Duodenal mucosa (tissue), 2 donors: ENCODE measurements around the gene SLC17A4.
A peak's percentile ranks its signal among the peaks of the same experiment; 100 is the strongest.

Experiments used
- H3K27ac ChIP-seq: one replicate; pipeline ENCODE4 v1.7.0; 2013; ENCODE audit warnings: low read depth, low read length
- H3K27me3 ChIP-seq, 2 donors: one replicate each; pipeline ENCODE4 v1.7.0; 2013; ENCODE audit warnings: low read length in 2 of 2, control low read depth in 1 of 2; ENCODE audit not compliant: insufficient read depth in 2 of 2, control insufficient read depth in 1 of 2
- H3K36me3 ChIP-seq, 2 donors: one replicate each; pipeline ENCODE4 v1.7.0; 2013; ENCODE audit warnings: low read length in 2 of 2, control low read depth in 1 of 2; ENCODE audit not compliant: insufficient read depth in 2 of 2, control insufficient read depth in 1 of 2
- H3K4me1 ChIP-seq, 2 donors: one replicate each; pipeline ENCODE4 v1.7.0; 2013; ENCODE audit warnings: low read length in 2 of 2, control low read depth in 1 of 2; ENCODE audit not compliant: insufficient read depth in 2 of 2, control insufficient read depth in 1 of 2
- H3K4me3 ChIP-seq, 2 donors: one replicate each; pipeline ENCODE4 v1.7.0; 2013; ENCODE audit warnings: low read length in 2 of 2, low read depth in 1 of 2
- H3K9ac ChIP-seq, 2 donors: one replicate each; pipeline ENCODE4 v1.7.0; 2013; ENCODE audit warnings: low read length in 2 of 2, low read depth in 1 of 2
- H3K9me3 ChIP-seq, 2 donors: one replicate each; pipeline ENCODE4 v1.7.0; 2013; ENCODE audit warnings: low read length in 2 of 2, control low read depth in 1 of 2; ENCODE audit not compliant: control insufficient read depth in 1 of 2

SLC17A4 gene

GRCh38 chr6:25754535-25754934, at the start of gene SLC17A4:
TSS of gene SLC17A4 (plus strand) at chr6:25754742. CDS start at chr6:25761963, 7,221 bp downstream.
- Histone ChIP-seq H3K27me3 (no peaks in the 10 kb centered on the region), H3K4me1 (peaks cover 27 to 44% of the 10 kb centered on the region in 2 donors), H3K4me3 (peak within 1 kb of the TSS; percentile 74 to 79), H3K9me3 (no peaks in the 10 kb centered on the region), H3K36me3 (no peaks in the 10 kb centered on the region), H3K9ac (peak within 1 kb of the TSS in 1 of 2 donors; percentile 52), H3K27ac (no peak within 1 kb of the TSS)

DNA sequence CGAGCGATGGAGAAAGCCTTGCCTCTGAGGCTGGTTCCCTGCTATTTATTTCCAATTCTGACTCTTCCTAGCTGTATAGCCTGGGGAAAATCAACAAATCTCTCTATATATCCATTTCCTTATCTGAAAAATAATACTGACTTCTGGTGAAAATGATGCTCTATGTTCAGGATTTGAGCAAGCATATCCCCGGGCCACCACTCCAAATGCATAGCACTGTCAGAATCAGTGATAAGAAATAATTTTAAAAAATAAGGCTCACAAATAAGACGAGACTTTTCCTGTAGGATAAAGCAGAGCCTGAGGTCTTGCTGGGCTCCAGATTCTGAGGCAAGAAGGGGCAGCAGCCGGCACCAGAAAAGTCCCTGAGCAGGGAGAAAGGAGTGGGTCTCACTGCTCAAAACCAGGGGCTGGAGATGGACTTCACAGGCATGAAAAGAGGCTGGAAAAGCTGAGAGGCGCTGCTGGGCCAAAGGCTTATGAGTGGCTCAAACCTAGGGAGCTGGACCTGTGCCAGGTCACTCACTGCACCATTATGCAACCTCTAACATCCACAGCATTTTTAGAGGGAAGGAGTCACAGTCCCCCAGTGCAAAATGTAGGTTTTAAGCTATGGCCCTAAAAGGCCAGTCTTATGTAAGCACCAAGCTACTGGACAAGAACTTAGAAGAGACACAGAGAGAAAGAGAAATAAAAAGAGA, 48.1 kb upstream of the SLC17A4 start:
- H3K27ac ChIP-seq, result no peak overlapping the region
- H3K9me3 ChIP-seq, result no peaks in the 10 kb centered on the region
- H3K27me3 ChIP-seq, result no peaks in the 10 kb centered on the region
- H3K4me3 ChIP-seq, result no peak overlapping the region
- H3K36me3 ChIP-seq, result no peaks in the 10 kb centered on the region
- H3K4me1 ChIP-seq, result no peaks in the 10 kb centered on the region
- H3K9ac ChIP-seq, result no peak overlapping the region

- Histone ChIP-seq H3K27ac (no peak overlapping the region), H3K36me3 (no peaks in the 10 kb centered on the region), H3K4me3 (no peak overlapping the region), H3K27me3 (no peaks in the 10 kb centered on the region), H3K4me1 (no peaks in the 10 kb centered on the region), H3K9ac (no peak overlapping the region), H3K9me3 (no peaks in the 10 kb centered on the region)
These were observed 44.8 kb upstream of the SLC17A4 start for GRCh38 chr6:25709761-25710160.

DNA sequence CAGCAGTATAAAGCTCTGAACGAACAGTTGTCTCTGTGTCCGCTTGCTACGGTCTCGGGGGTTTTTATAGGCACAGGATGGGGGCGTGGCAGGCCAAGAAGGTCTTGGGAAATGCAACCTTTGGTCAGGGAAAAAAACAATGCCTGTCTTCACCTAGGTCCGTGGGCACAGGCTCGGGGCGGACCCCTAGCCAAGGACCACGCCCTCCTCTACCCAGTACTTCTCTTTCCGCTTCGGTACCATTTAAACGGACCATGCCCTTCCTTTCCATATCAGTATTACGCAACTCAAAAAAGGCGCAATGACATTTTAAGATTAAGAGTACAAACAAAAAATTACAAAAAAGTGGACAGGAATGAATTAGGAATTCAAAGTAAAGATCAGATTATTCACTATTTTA, 44.3 kb upstream of the SLC17A4 start:
- H3K27me3 ChIP-seq, result no peaks in the 10 kb centered on the region
- H3K27ac ChIP-seq, result no peak overlapping the region
- H3K9me3 ChIP-seq, result no peaks in the 10 kb centered on the region
- H3K4me1 ChIP-seq, result no peaks in the 10 kb centered on the region
- H3K36me3 ChIP-seq, result no peaks in the 10 kb centered on the region
- no peak overlapping the region for H3K9ac ChIP-seq
- no peak overlapping the region for H3K4me3 ChIP-seq

DNA sequence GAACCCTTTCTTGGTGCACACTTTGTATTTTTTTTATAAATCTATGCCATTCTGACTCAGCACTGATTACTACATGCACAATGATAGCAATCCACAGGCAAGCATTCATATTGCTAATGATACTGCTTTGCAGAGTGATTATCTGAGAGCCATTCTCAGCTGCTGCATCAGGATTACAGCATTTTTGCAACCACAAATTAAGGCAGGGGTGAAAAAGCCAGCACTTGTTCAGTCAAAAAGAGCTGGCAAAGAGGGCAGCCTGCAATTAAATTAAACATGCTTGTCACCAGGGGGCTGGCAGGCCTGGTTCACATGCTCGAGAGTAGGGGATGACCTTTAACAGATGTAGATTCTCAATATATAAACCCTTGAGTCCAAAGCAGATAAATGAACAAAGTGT, 40.7 kb upstream of the SLC17A4 start:
- H3K4me3 ChIP-seq, result no peak overlapping the region
- H3K9me3 ChIP-seq, result no peaks in the 10 kb centered on the region
- H3K36me3 ChIP-seq, result no peaks in the 10 kb centered on the region
- no peaks in the 10 kb centered on the region for H3K27me3 ChIP-seq
- H3K9ac ChIP-seq, result no peak overlapping the region
- H3K27ac ChIP-seq, result no peak overlapping the region
- no peaks in the 10 kb centered on the region for H3K4me1 ChIP-seq

DNA sequence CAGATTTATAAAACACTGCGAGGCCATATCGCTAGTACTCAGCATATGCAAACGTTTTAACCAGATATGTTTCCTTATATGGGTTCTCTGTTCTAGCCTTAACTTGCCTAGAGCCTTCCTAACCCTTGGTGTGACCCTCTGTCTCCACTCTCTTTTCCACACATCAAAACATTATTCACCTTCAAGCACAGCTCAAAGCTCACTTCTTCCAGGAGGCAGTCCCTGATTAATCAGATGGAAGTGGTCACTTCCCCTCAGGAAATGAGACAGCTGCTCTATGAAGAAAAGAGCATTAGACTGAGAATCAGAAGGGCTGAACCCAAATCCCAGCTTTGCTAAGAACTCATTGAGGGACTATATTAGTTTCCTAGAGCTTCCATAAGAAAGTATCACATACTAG, 39.8 kb upstream of the SLC17A4 start:
- Histone ChIP-seq H3K4me1 (no peaks in the 10 kb centered on the region), H3K27ac (no peak overlapping the region), H3K4me3 (no peak overlapping the region), H3K36me3 (no peaks in the 10 kb centered on the region), H3K9ac (no peak overlapping the region), H3K9me3 (no peaks in the 10 kb centered on the region), H3K27me3 (no peaks in the 10 kb centered on the region)

DNA sequence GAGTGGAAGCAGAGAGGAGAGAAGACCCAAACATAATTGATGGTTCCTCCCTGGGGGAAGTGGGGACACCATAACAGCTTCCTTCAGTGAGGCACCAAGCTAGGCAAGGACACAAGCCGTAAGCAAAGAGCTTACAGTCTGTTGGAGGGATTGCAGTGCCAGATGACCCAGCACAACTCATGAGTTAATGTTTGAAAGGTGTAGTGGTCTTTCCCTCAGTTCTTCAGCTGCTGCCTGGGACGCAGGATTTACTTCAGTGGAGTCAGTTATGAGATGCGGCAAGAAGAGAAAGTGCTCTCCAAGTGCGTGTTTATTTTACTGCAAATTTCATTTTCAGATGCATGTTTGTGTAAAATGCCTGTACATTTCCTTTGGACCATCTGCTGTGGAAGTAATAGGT, 38.7 kb upstream of the SLC17A4 start:
- Histone ChIP-seq H3K36me3 (no peaks in the 10 kb centered on the region), H3K4me1 (no peaks in the 10 kb centered on the region), H3K27ac (no peak overlapping the region), H3K9ac (no peak overlapping the region), H3K9me3 (no peaks in the 10 kb centered on the region), H3K27me3 (no peaks in the 10 kb centered on the region), H3K4me3 (no peak overlapping the region)

DNA sequence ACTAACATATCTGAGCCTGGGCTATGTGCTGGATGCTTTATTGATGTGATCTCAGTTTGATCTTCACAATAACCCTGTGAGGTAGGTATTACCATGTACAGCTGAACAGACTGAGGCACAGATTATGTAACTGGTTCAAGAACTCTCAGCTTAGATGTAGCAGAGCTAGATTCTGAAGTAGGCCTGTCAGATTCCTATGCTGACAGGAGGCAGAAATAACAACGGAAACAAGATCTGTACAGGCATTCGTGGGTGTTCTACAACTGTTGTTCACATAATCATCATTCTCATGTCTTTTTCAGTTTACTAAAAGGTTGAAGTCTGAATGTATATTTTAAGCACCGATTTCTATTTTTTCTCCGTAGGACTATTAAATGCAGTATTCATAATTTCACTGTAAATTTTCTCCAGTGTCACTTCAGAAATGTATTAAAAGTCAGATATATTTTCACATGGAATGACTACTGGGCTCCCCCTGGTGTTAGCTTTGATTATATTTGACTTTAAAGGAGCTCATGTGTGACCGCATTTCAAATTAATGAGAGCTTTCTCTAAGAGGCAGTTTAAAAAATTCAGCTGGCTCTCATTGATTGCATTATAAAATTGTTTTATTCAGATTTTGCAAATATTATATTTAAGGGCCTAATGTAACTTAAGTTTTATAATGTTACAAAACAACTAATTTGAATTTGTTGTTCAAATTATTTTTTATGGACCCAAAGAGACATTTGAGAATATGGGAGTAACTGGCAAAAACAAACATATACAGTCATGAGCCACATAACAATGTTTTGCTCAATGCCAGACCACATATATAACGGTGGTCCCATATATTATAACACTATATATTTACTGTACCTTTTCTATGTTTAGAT, 36.4 kb upstream of the SLC17A4 start:
- Histone ChIP-seq H3K4me3 (no peak overlapping the region), H3K9me3 (no peaks in the 10 kb centered on the region), H3K9ac (no peak overlapping the region), H3K27me3 (no peaks in the 10 kb centered on the region), H3K27ac (no peak overlapping the region), H3K36me3 (no peaks in the 10 kb centered on the region), H3K4me1 (no peaks in the 10 kb centered on the region)

DNA sequence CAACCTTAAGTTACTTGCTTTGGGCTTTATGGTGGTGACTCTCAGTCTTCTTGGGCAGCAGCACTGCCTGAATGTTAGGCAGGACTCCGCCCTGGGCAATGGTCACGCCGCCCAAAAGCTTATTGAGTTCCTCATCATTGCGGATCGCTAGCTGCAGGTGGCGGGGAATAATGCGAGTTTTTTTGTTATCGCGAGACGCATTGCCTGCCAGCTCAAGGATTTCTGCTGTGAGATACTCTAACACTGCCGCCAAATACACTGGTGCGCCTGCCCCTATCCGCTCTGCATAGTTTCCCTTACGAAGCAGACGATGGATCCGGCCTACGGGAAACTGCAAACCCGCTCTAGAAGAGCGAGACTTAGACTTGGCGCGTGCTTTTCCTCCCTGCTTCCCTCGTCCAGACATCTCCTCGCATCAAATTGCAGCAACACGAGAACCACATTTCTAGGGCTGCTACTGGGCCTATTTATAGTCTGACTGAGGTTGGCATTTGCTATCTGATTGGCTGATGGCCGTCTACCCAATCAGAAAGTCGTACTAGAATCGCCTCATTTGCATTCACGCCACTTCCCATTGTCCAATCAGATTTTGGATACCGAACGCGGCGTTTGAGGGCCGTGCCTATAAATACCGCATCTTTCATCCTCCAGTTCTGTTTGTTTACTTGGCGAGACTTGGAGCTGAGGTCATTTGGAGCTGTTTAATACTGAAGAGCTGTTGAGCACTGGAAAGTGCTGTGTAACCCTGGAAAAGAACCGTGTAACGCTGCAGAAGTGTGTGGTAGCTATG, 28.2 kb upstream of the SLC17A4 start:
- H3K36me3 ChIP-seq, result no peaks in the 10 kb centered on the region
- H3K9me3 ChIP-seq, result peaks cover 0 to 3% of the 10 kb centered on the region in 2 donors
- no peak overlapping the region for H3K27ac ChIP-seq
- no peak overlapping the region for H3K9ac ChIP-seq
- H3K27me3 ChIP-seq, result peaks cover 0 to 4% of the 10 kb centered on the region in 2 donors
- no peaks in the 10 kb centered on the region for H3K4me1 ChIP-seq
- H3K4me3 ChIP-seq, result no peak overlapping the region

- Histone ChIP-seq H3K4me1 (no peaks in the 10 kb centered on the region), H3K27ac (no peak overlapping the region), H3K9me3 (peaks cover 0 to 3% of the 10 kb centered on the region in 2 donors), H3K4me3 (no peak overlapping the region), H3K36me3 (no peaks in the 10 kb centered on the region), H3K9ac (no peak overlapping the region), H3K27me3 (peaks cover 0 to 4% of the 10 kb centered on the region in 2 donors)
These were observed 27.5 kb upstream of the SLC17A4 start for GRCh38 chr6:25727028-25727427.
